ENCODE data around the gene COA7. TPM values are rescaled to one million over a fixed set of nuclear protein-coding genes. Genes with fewer than 3 reads are reported as not detected.
A peak's percentile ranks its signal among the peaks of the same experiment; 100 is the strongest.
"Not testable (repeated sequence)": the region's sequence is repeated elsewhere in the genome, so short reads cannot be mapped to it uniquely, and the experiment has no call there.

COA7 gene
- total RNA-seq, 4 donors from 2014 or later, result 7.2 to 17.5 (median 8.9) TPM

DNA sequence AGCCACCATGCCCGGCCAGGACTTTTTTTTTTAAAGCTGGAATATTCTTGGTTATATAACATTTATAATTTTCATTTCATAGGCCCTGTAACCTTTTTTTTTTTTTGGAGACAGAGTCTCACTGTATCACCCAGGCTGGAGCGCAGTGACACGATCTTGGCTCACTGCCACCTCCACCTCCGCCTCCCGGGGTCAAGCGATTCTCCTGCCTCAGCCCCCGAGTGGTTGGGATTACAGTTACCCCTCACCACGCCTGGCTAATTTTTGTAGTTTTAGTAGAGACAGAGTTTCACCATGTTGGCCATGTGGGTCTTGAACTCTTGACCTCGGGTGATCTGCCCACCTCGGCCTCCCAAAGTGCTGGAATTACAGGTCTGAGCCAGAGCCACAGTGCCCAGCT is 40.7 kb upstream of the COA7 start:
- TF ChIP-seq POLR2A (IDR thresholded peaks at IDR 0.05), result no peak
- TF ChIP-seq, protein P1, sequence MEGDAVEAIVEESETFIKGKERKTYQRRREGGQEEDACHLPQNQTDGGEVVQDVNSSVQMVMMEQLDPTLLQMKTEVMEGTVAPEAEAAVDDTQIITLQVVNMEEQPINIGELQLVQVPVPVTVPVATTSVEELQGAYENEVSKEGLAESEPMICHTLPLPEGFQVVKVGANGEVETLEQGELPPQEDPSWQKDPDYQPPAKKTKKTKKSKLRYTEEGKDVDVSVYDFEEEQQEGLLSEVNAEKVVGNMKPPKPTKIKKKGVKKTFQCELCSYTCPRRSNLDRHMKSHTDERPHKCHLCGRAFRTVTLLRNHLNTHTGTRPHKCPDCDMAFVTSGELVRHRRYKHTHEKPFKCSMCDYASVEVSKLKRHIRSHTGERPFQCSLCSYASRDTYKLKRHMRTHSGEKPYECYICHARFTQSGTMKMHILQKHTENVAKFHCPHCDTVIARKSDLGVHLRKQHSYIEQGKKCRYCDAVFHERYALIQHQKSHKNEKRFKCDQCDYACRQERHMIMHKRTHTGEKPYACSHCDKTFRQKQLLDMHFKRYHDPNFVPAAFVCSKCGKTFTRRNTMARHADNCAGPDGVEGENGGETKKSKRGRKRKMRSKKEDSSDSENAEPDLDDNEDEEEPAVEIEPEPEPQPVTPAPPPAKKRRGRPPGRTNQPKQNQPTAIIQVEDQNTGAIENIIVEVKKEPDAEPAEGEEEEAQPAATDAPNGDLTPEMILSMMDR (IDR thresholded peaks at IDR 0.05), result no peak
- H3K4me3 ChIP-seq (ENCODE audit: low read depth, poor library complexity, severe bottlenecking), result no peak overlapping the region
- no peak for DNase-seq (ENCODE audit: low spot score in 2 of 2)
- WGBS, 2 donors, result 77 to 87% methylated on average over 10 of the region's 10 CpGs
- intact Hi-C loops (cut with DNase I; ENCODE audit: low total_unique reads), result no loop called here

DNA sequence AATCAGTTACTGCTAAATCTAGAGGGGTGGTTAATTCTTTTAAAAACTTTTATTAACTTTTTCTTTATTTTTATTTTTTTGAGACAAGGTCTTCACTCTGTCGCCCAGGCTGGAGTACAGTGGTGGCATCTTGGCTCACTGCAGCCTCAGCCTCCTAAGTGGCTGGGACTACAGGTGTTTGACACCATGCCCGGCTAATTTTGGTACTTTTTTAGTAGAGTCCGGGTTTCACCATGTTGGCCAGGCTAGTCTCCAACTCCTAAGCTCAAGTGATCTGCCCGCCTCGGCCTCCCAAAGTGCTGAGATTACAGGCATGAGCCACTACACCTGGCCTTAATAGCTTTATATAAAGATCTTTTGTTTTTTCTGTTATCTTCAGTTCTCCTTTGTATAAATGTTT is 40.0 kb upstream of the COA7 start:
- intact Hi-C loops (cut with DNase I; ENCODE audit: low total_unique reads), result no loop called here
- H3K4me3 ChIP-seq (ENCODE audit: low read depth, poor library complexity, severe bottlenecking), result no peak overlapping the region
- no peak for DNase-seq (ENCODE audit: low spot score in 2 of 2)
- 90% methylated on average over 5 of the region's 5 CpGs for WGBS, 2 donors
- TF ChIP-seq, protein P1 (IDR thresholded peaks at IDR 0.05), result no peak
- no peak for TF ChIP-seq POLR2A (IDR thresholded peaks at IDR 0.05)

DNA sequence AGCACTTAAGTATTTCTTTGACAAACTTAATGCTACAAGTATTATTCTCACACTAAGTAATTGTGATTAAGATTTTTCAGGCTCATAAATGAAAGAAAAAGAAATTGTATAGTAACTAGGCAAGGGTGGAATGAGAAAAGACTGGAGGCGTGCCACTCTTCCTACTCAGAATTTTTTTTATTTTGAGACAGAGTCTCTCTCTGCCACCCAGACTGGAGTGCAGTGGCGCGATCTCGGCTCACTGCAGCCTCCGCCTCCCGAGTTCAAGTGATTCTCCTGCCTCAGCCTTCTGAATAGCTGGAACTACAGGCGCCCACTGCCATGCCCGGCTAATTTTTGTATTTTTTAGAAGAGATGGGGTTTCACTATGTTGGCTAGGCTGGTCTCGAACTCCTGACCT is 37.2 kb upstream of the COA7 start:
- H3K4me3 ChIP-seq (ENCODE audit: low read depth, poor library complexity, severe bottlenecking); intact Hi-C loops (cut with DNase I; ENCODE audit: low total_unique reads); DNase-seq (ENCODE audit: low spot score in 2 of 2): not testable (repeated sequence)
- 94 to 95% methylated on average over 9 of the region's 9 CpGs for WGBS, 2 donors

DNA sequence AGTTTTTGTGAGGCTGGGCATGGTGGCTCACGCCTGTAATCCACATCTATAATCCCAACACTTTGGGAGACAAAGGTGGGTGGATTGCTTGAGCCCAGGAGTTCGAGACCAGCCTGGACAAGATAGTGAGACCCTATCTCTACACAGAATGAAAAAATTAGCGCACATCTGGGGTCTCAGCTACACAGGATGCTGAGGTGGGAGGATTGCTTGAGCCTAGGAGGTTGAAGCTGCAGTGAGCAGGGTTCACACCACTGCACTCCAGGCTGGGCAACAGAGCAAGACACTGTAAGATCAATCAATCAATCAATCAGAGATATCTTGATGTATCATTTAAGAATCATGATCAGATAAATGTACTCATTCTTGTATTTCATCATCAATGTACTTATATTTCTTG is 35.2 kb upstream of the COA7 start:
- TF ChIP-seq, protein P1 (IDR thresholded peaks at IDR 0.05), result no peak
- no peak for TF ChIP-seq POLR2A (IDR thresholded peaks at IDR 0.05)
- no peak overlapping the region for H3K4me3 ChIP-seq (ENCODE audit: low read depth, poor library complexity, severe bottlenecking)

DNA sequence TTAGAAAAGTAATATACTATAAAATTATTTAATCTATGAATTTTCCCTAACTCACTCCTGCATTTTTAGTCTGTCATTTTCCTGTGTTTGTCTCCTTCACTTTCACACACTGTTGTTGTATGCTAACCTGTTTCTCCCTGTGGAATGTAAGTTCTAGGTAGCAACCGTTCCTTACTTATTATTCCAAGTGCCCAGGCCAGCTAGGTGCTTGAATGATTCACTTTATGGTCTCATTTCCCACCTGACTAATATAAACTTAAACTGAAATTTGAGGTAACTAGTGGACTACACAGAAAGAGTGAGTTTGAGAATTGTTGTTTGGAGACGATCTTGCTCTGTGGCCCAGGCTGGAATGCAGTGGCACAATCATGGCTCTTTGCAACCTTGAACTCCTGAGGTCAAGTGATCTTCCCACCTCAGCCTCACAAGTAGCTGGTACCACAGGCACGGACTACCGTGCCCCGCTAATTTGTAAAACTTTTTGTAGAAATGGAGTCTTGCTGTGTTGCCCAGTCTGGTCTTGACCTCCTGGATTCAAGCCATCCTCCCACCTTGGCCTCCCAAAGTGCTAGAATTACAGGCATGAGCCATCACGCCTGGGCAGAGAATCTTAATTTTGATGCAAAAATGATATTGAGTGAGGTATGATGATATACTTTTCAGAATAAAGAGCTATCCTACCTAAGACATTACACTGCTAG is 30.0 kb upstream of the COA7 start:
- no peak for TF ChIP-seq POLR2A (IDR thresholded peaks at IDR 0.05)
- TF ChIP-seq, protein P1 (IDR thresholded peaks at IDR 0.05), result no peak
- intact Hi-C loops (cut with DNase I; ENCODE audit: low total_unique reads), result no loop called here
- no peak overlapping the region for H3K4me3 ChIP-seq (ENCODE audit: low read depth, poor library complexity, severe bottlenecking)
- WGBS, 2 donors, result 79% methylated on average over 6 of the region's 6 CpGs
- DNase-seq (ENCODE audit: low spot score in 2 of 2), result no peak

More for the DNA sequence above, 35.2 kb upstream of the COA7 start:
- intact Hi-C loops (cut with DNase I; ENCODE audit: low total_unique reads), result no loop called here
- WGBS, 2 donors, result 93 to 96% methylated on average over 3 of the region's 3 CpGs
- DNase-seq (ENCODE audit: low spot score in 2 of 2), result no peak

DNA sequence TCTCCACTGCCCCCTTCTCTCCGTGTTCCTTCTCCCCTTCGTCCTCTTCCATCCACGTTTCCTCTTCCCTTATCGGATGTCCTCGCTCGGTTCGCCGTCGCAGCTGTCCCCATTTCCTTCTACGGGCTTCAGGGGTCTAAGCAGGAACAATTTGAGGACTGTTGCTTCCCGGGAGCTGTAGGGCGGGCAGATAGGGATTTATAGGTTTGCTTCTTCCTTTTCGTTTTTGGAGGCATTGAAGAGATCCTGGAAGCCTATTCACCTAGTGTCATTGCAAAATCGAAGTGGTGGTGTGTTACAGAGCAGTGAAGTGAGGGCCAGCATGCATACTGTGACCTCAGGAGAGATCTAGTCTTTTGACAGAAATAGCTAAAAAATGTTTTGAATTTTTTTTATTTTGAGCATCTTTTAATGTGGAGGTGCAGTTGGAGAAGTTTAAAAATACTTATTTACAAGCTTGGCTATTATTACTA is 29.0 kb upstream of the COA7 start:
- intact Hi-C loops (cut with DNase I; ENCODE audit: low total_unique reads), result no loop called here
- peak overlapping the region; percentile 78 for H3K4me3 ChIP-seq (ENCODE audit: low read depth, poor library complexity, severe bottlenecking)
- no peak for DNase-seq (ENCODE audit: low spot score in 2 of 2)
- 0% methylated on average over 14 of the region's 14 CpGs for WGBS, 2 donors
- TF ChIP-seq, protein P1 (IDR thresholded peaks at IDR 0.05), result no peak
- TF ChIP-seq POLR2A (IDR thresholded peaks at IDR 0.05), result no peak
